Measurements from ENCODE around the gene CYSLTR1.
"Not testable (repeated sequence)": the region's sequence is repeated elsewhere in the genome, so short reads cannot be mapped to it uniquely, and the experiment has no call there.

Gene CYSLTR1

DNA sequence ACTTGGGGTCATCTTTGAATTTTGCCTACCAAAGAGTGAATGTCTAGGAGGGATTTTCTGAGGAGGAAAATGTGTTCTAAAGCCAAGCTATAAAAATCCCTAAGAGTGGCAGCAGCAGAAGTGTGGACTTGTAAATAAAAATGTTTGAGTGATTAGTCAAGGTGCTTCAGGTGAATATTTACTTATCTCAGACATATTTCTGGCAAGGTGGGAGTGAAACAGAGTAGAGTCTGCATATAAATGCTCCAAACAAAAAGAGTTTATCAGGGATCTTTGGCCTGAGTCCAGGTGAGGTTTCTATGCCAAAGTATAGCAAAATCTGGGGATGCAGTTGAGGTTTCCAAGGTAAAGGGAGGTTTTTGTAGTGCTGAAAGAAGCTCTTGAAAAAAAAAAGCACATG is 19.7 kb downstream of the CYSLTR1 start:
- Histone ChIP-seq H3K4me3 (ENCODE audit: low read depth in 1 of 2, low read length in 1 of 2) (no peak overlapping the region), H3K9me3 (no peaks in the 10 kb centered on the region), H3K27ac (no peak overlapping the region), H3K36me3 (no peaks in the 10 kb centered on the region), H3K27me3 (no peaks in the 10 kb centered on the region), H3K4me1 (ENCODE audit: control insufficient read depth in 1 of 2, insufficient read depth in 1 of 2, low read depth in 1 of 2, low read length in 1 of 2) (peaks cover 0 to 3% of the 10 kb centered on the region in 2 experiments)
- TF ChIP-seq, protein P1, sequence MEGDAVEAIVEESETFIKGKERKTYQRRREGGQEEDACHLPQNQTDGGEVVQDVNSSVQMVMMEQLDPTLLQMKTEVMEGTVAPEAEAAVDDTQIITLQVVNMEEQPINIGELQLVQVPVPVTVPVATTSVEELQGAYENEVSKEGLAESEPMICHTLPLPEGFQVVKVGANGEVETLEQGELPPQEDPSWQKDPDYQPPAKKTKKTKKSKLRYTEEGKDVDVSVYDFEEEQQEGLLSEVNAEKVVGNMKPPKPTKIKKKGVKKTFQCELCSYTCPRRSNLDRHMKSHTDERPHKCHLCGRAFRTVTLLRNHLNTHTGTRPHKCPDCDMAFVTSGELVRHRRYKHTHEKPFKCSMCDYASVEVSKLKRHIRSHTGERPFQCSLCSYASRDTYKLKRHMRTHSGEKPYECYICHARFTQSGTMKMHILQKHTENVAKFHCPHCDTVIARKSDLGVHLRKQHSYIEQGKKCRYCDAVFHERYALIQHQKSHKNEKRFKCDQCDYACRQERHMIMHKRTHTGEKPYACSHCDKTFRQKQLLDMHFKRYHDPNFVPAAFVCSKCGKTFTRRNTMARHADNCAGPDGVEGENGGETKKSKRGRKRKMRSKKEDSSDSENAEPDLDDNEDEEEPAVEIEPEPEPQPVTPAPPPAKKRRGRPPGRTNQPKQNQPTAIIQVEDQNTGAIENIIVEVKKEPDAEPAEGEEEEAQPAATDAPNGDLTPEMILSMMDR (IDR thresholded peaks at IDR 0.05): no peak

DNA sequence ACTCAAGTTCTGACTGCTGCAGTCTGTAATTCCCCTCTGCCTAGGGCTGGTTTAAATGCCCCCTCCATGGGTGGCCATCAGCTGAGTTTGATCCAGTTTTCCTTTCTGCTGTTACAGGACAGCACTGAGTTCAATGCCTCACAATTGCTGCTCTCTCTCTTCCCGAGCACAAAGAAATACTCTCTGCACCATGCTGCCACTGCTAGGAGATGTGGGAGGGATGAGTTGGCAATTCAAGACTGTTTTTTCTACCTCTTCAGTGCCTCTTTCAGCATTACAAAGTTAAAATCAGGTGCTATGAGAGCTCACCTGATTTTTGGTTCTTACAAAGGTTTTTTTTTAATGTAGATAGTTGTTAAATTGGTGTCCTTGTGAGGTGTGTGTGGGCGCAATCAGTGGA is 24.3 kb downstream of the CYSLTR1 start:
- no peak overlapping the region for H3K27ac ChIP-seq
- no peak overlapping the region for H3K4me3 ChIP-seq (ENCODE audit: low read depth in 1 of 2, low read length in 1 of 2)
- H3K9me3 ChIP-seq: no peaks in the 10 kb centered on the region
- TF ChIP-seq, protein P1 (IDR thresholded peaks at IDR 0.05): no peak
- peaks cover 0 to 3% of the 10 kb centered on the region in 2 experiments for H3K4me1 ChIP-seq (ENCODE audit: control insufficient read depth in 1 of 2, insufficient read depth in 1 of 2, low read depth in 1 of 2, low read length in 1 of 2)
- H3K27me3 ChIP-seq: no peaks in the 10 kb centered on the region
- H3K36me3 ChIP-seq: no peaks in the 10 kb centered on the region

DNA sequence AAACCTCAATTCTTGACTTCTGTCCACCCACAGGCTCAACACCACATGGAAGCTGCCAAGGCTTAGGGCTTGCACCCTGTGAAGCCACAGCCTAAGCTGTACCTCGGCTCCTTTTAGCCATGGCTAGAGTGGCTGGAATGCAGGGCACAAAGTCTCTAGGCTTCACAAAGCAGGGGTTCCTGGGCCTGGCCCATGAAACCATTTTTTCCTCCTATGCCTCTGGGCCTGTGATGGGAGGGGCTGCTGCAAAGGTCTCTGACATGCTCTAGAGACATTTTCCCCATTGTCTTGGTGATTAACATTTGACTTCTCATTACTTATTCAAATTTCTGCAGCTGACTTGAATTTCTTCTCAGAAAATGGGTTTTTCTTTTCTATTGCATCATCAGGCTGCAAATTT is 26.5 kb downstream of the CYSLTR1 start:
- H3K36me3 ChIP-seq; H3K27me3 ChIP-seq; H3K4me3 ChIP-seq (ENCODE audit: low read depth in 1 of 2, low read length in 1 of 2); H3K9me3 ChIP-seq; H3K27ac ChIP-seq; H3K4me1 ChIP-seq (ENCODE audit: control insufficient read depth in 1 of 2, insufficient read depth in 1 of 2, low read depth in 1 of 2, low read length in 1 of 2): not testable (repeated sequence)

DNA sequence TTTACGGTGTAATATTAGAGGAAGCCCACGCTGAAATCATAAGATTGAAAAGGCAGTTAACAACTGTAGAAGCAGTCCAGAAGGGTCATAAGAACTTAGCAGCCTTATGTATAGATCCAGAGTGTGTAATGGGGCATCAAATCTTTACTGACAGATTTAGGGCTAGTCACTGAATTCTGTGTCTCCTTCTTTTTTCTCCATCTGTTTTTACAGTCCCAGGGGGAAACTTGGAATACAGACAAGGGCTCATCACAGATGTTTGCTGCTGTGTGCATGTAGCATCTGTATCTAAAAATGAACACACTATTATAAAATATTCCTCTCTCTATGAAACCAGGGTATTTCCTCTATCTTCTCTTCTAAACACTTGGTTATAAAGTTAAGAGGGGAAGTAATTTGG is 43.9 kb downstream of the CYSLTR1 start:
- H3K9me3 ChIP-seq: no peaks in the 10 kb centered on the region
- H3K36me3 ChIP-seq: no peaks in the 10 kb centered on the region
- no peaks in the 10 kb centered on the region for H3K4me1 ChIP-seq (ENCODE audit: control insufficient read depth in 1 of 2, insufficient read depth in 1 of 2, low read depth in 1 of 2, low read length in 1 of 2)
- TF ChIP-seq, protein P1 (IDR thresholded peaks at IDR 0.05): no peak
- no peak overlapping the region for H3K27ac ChIP-seq
- H3K4me3 ChIP-seq (ENCODE audit: low read depth in 1 of 2, low read length in 1 of 2): no peak overlapping the region
- no peaks in the 10 kb centered on the region for H3K27me3 ChIP-seq

DNA sequence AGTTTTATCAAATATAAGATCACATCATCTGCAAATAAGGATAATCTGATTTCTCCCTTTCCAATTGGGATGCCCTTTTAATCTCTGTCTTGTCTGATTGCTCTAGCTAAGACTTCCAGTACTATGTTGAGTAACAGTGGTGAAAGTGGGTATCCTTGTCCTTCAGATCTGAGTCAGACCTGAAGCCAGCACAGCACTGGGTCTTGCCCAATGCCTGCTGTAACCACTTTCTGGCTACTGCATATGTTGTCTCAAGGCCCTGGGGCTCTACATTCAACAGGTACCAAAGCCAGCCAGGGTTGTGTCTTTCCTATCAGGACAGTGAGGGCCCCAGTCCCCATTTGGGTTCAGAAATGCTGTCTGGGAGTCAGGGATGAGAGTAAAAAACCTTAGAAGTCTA is 90.3 kb downstream of the CYSLTR1 start:
- TF ChIP-seq, protein P1 (IDR thresholded peaks at IDR 0.05): no peak
- H3K27ac ChIP-seq: no peak overlapping the region
- H3K9me3 ChIP-seq: no peaks in the 10 kb centered on the region
- no peaks in the 10 kb centered on the region for H3K27me3 ChIP-seq
- no peaks in the 10 kb centered on the region for H3K4me1 ChIP-seq (ENCODE audit: control insufficient read depth in 1 of 2, insufficient read depth in 1 of 2, low read depth in 1 of 2, low read length in 1 of 2)
- H3K36me3 ChIP-seq: no peaks in the 10 kb centered on the region
- H3K4me3 ChIP-seq (ENCODE audit: low read depth in 1 of 2, low read length in 1 of 2): no peak overlapping the region

DNA sequence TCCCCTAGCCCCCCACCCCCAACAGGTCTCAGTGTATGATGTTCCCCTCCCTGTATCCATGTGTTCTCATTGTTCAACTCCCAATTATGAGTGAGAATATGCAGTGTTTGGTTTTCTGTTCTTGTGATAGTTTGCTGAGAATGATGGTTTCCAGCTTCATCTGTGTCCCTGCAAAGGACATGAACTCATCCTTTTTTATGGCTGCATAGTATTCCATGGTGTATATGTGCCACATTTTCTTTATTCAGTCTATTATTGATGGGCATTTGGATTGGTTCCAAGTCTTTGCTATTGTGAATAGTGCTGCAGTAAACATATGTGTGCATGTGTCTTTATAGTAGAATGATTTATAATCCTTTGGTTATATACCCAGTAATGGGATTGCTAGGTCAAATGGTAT is 101.4 kb downstream of the CYSLTR1 start:
- H3K36me3 ChIP-seq; H3K9me3 ChIP-seq; H3K27me3 ChIP-seq; H3K4me1 ChIP-seq (ENCODE audit: control insufficient read depth in 1 of 2, insufficient read depth in 1 of 2, low read depth in 1 of 2, low read length in 1 of 2); H3K27ac ChIP-seq; H3K4me3 ChIP-seq (ENCODE audit: low read depth in 1 of 2, low read length in 1 of 2): not testable (repeated sequence)
